ENCODE measurements around the gene GABRB1. TPM values are rescaled to one million over a fixed set of nuclear protein-coding genes. Genes with fewer than 3 reads are reported as not detected.

The GABRB1 gene
- total RNA-seq, 1 donor from 2014 or later, result not detected

GRCh38 chr4:47469951-47470350 is 438.6 kb downstream of the GABRB1 start:
- no peak for DNase-seq (ENCODE audit: extremely low spot score in 2 of 2)
- H3K36me3 ChIP-seq, result no peaks in the 10 kb centered on the region
- H3K27me3 ChIP-seq, result no peaks in the 10 kb centered on the region
- intact Hi-C loops (cut with DNase I), result no loop called here
- TF ChIP-seq POLR2A (IDR thresholded peaks at IDR 0.05), result no peak
- H3K4me3 ChIP-seq, result no peak overlapping the region
- H3K4me1 ChIP-seq, result no peaks in the 10 kb centered on the region
- H3K9me3 ChIP-seq, result no peaks in the 10 kb centered on the region
- H3K27ac ChIP-seq, result no peak overlapping the region

- no peak overlapping the region for H3K27ac ChIP-seq
- intact Hi-C loops (cut with DNase I), result no loop called here
These were observed 439.7 kb downstream of the GABRB1 start for GRCh38 chr4:47471064-47471463.

GRCh38 chr4:47471591-47471990 is 440.2 kb downstream of the GABRB1 start:
- H3K27ac ChIP-seq, result no peak overlapping the region
- TF ChIP-seq POLR2A (IDR thresholded peaks at IDR 0.05), result no peak
- no peak for TF ChIP-seq POLR2AphosphoS5 (IDR thresholded peaks at IDR 0.05; ENCODE audit: insufficient read depth in 1 of 2, low read depth in 1 of 2)
- TF ChIP-seq, protein P1, sequence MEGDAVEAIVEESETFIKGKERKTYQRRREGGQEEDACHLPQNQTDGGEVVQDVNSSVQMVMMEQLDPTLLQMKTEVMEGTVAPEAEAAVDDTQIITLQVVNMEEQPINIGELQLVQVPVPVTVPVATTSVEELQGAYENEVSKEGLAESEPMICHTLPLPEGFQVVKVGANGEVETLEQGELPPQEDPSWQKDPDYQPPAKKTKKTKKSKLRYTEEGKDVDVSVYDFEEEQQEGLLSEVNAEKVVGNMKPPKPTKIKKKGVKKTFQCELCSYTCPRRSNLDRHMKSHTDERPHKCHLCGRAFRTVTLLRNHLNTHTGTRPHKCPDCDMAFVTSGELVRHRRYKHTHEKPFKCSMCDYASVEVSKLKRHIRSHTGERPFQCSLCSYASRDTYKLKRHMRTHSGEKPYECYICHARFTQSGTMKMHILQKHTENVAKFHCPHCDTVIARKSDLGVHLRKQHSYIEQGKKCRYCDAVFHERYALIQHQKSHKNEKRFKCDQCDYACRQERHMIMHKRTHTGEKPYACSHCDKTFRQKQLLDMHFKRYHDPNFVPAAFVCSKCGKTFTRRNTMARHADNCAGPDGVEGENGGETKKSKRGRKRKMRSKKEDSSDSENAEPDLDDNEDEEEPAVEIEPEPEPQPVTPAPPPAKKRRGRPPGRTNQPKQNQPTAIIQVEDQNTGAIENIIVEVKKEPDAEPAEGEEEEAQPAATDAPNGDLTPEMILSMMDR (IDR thresholded peaks at IDR 0.05), result no peak
- intact Hi-C loops (cut with DNase I), result no loop called here

More at GRCh38 chr4:47471064-47471463, 439.7 kb downstream of the GABRB1 start:
- Histone ChIP-seq H3K27me3 (no peaks in the 10 kb centered on the region), H3K4me1 (no peaks in the 10 kb centered on the region), H3K4me3 (no peak overlapping the region), H3K36me3 (no peaks in the 10 kb centered on the region), H3K9me3 (no peaks in the 10 kb centered on the region)
- TF ChIP-seq, protein P1 (IDR thresholded peaks at IDR 0.05), result no peak
- no peak for TF ChIP-seq POLR2AphosphoS5 (IDR thresholded peaks at IDR 0.05; ENCODE audit: insufficient read depth in 1 of 2, low read depth in 1 of 2)
- no peak for DNase-seq (ENCODE audit: extremely low spot score in 2 of 2)

GRCh38 chr4:47473141-47473750 is 441.9 kb downstream of the GABRB1 start:
- no peak overlapping the region for H3K27ac ChIP-seq
- H3K36me3 ChIP-seq, result no peaks in the 10 kb centered on the region
- H3K4me1 ChIP-seq, result no peaks in the 10 kb centered on the region
- TF ChIP-seq POLR2AphosphoS5 (IDR thresholded peaks at IDR 0.05; ENCODE audit: insufficient read depth in 1 of 2, low read depth in 1 of 2), result no peak
- TF ChIP-seq, protein P1 (IDR thresholded peaks at IDR 0.05), result no peak
- intact Hi-C loops (cut with DNase I), result no loop called here
- no peaks in the 10 kb centered on the region for H3K9me3 ChIP-seq
- H3K27me3 ChIP-seq, result no peaks in the 10 kb centered on the region
- DNase-seq (ENCODE audit: extremely low spot score in 2 of 2), result no peak
- no peak overlapping the region for H3K4me3 ChIP-seq

More at GRCh38 chr4:47471591-47471990, 440.2 kb downstream of the GABRB1 start:
- no peak overlapping the region for H3K4me3 ChIP-seq
- no peak for DNase-seq (ENCODE audit: extremely low spot score in 2 of 2)
- H3K4me1 ChIP-seq, result no peaks in the 10 kb centered on the region
- H3K27me3 ChIP-seq, result no peaks in the 10 kb centered on the region
- no peaks in the 10 kb centered on the region for H3K36me3 ChIP-seq
- no peaks in the 10 kb centered on the region for H3K9me3 ChIP-seq

- DNase-seq (ENCODE audit: extremely low spot score in 2 of 2), result no peak
- Histone ChIP-seq H3K36me3 (no peaks in the 10 kb centered on the region), H3K9me3 (no peaks in the 10 kb centered on the region), H3K4me3 (no peak overlapping the region), H3K27me3 (no peaks in the 10 kb centered on the region), H3K27ac (no peak overlapping the region), H3K4me1 (no peaks in the 10 kb centered on the region)
- TF ChIP-seq, protein P1 (IDR thresholded peaks at IDR 0.05), result no peak
- intact Hi-C loops (cut with DNase I), result no loop called here
These were observed 443.4 kb downstream of the GABRB1 start for GRCh38 chr4:47474799-47475198.

All from vagina (tissue), 2 donors.